GM23338 (cell line): ENCODE data around the gene PAFAH2. TPM values are rescaled to one million over a fixed set of nuclear protein-coding genes. Genes with fewer than 3 reads are reported as not detected.

Experiments used
- ATAC-seq: fragments of 200-7000 bp; cut with Tn5 transposase; 3 replicates; pipeline ENCODE4 v1.9.1; 2020
- DNase-seq: peaks from one replicate; pipeline ENCODE4 v3.0.0-alpha.2; 2015; ENCODE audit warnings: low spot score
- H2AFZ ChIP-seq: fragments of 200-600 bp; sonication (generic); 2 replicates; pipeline ENCODE4 v1.8.0; 2016; ENCODE audit warnings: antibody characterized with exemption, mild to moderate bottlenecking, moderate library complexity
- H3F3A ChIP-seq: fragments of 200-600 bp; sonication (generic); replicated peaks from 2 replicates; pipeline ENCODE4 v1.8.0; 2017; ENCODE audit warnings: antibody characterized with exemption, mixed run types, low read depth
- H3K27ac ChIP-seq: fragments of 200-600 bp; sonication (generic); 2 replicates; pipeline ENCODE4 v1.6.1; 2016; ENCODE audit warnings: low read depth
- H3K27me3 ChIP-seq: fragments of 200-600 bp; sonication (generic); 2 replicates; pipeline ENCODE4 v1.8.0; 2016; ENCODE audit warnings: mild to moderate bottlenecking, mixed run types, moderate library complexity; ENCODE audit not compliant: insufficient read depth
- H3K36me3 ChIP-seq: fragments of 200-600 bp; sonication (generic); 2 replicates; pipeline ENCODE4 v1.8.0; 2016; ENCODE audit warnings: mild to moderate bottlenecking; ENCODE audit not compliant: insufficient read depth
- H3K4me1 ChIP-seq: fragments of 200-600 bp; sonication (generic); 2 replicates; pipeline ENCODE4 v1.8.0; 2016; ENCODE audit warnings: mild to moderate bottlenecking, moderate library complexity; ENCODE audit not compliant: insufficient read depth
- H3K4me2 ChIP-seq: fragments of 200-600 bp; sonication (generic); 2 replicates; pipeline ENCODE4 v1.7.1; 2017; ENCODE audit warnings: mixed run types
- H3K4me3 ChIP-seq: fragments of 200-600 bp; sonication (generic); 2 replicates; pipeline ENCODE4 v1.6.1; 2016; ENCODE audit warnings: mixed run types
- H3K79me2 ChIP-seq: fragments of 200-600 bp; sonication (generic); replicated peaks from 2 replicates; pipeline ENCODE4 v1.8.0; 2017; ENCODE audit warnings: mild to moderate bottlenecking; ENCODE audit not compliant: insufficient read depth
- H3K9me2 ChIP-seq: fragments of 200-600 bp; sonication (generic); 2 replicates; pipeline ENCODE4 v1.8.0; 2017; ENCODE audit not compliant: insufficient read depth
- H4K20me1 ChIP-seq: fragments of 200-600 bp; sonication (generic); replicated peaks from 2 replicates; pipeline ENCODE4 v1.8.0; 2017; ENCODE audit warnings: mild to moderate bottlenecking; ENCODE audit not compliant: insufficient read depth
- H3K27ac Mint-ChIP-seq: 2 replicates; pipeline ENCODE4 v1.8.0; 2020; ENCODE audit warnings: inconsistent platforms, mild to moderate bottlenecking, moderate library complexity, mixed read lengths
- H3K27me3 Mint-ChIP-seq: 3 replicates; pipeline ENCODE4 v1.8.0; 2022; ENCODE audit warnings: low read depth, mild to moderate bottlenecking, moderate library complexity, mixed read lengths, inconsistent platforms; ENCODE audit not compliant: insufficient read depth, poor library complexity
- H3K36me3 Mint-ChIP-seq: 3 replicates; pipeline ENCODE4 v1.8.0; 2021; ENCODE audit warnings: low read depth, mild to moderate bottlenecking, inconsistent platforms, moderate library complexity, mixed read lengths
- H3K4me1 Mint-ChIP-seq: 3 replicates; pipeline ENCODE4 v1.8.0; 2020; ENCODE audit warnings: mild to moderate bottlenecking, inconsistent platforms, mixed read lengths
- H3K4me3 Mint-ChIP-seq: 3 replicates; pipeline ENCODE4 v1.8.0; 2021; ENCODE audit warnings: moderate library complexity, mild to moderate bottlenecking, inconsistent platforms, mixed read lengths
- H3K9me3 Mint-ChIP-seq: 3 replicates; pipeline ENCODE4 v1.8.0; 2020; ENCODE audit warnings: moderate library complexity, mild to moderate bottlenecking, inconsistent platforms, mixed read lengths
- CREB1 ChIP-seq: fragments of 250-450 bp; sonication (Bioruptor Pico); IDR thresholded peaks from 2 replicates; pipeline ENCODE4 v1.5.0; 2020; ENCODE audit warnings: low read depth, mild to moderate bottlenecking, moderate library complexity
- CTCF ChIP-seq, 2 experiments: fragments of 200-600 bp in 1 of 2; sonication (generic) in 1 of 2; conservative IDR thresholded peaks; 2 replicates each; pipeline versions ENCODE4 v1.5.1 to v1.6.1; 2016 to 2017; ENCODE audit warnings: antibody characterized with exemption in 2 of 2, low read depth in 2 of 2, mild to moderate bottlenecking in 2 of 2, moderate library complexity in 1 of 2
- ETS1 ChIP-seq: IDR thresholded peaks from 2 replicates; pipeline ENCODE4 v1.6.1; 2016; ENCODE audit warnings: antibody characterized with exemption
- EZH2phosphoT487 ChIP-seq: fragments of 200-600 bp; sonication (generic); IDR thresholded peaks from one replicate; pipeline ENCODE4 v1.8.1; 2018; ENCODE audit warnings: antibody characterized with exemption; ENCODE audit not compliant: unreplicated experiment
- JUNB ChIP-seq: IDR thresholded peaks from one replicate; pipeline ENCODE4 v1.6.1; 2016; ENCODE audit warnings: antibody characterized with exemption; ENCODE audit not compliant: unreplicated experiment
- NANOG ChIP-seq: IDR thresholded peaks from 2 replicates; pipeline ENCODE4 v1.6.1; 2016; ENCODE audit warnings: antibody characterized with exemption, borderline replicate concordance
- POLR2AphosphoS5 ChIP-seq: IDR thresholded peaks from 2 replicates; pipeline ENCODE4 v1.6.1; 2016; ENCODE audit warnings: antibody characterized with exemption, low read depth
- REST ChIP-seq: IDR thresholded peaks from one replicate; pipeline ENCODE4 v1.6.1; 2018; ENCODE audit warnings: antibody characterized with exemption; ENCODE audit not compliant: unreplicated experiment
- ZNF114 ChIP-seq: fragments of 250-450 bp; sonication (Bioruptor Pico); IDR thresholded peaks from 2 replicates; pipeline ENCODE4 v1.5.0; 2020; ENCODE audit warnings: mild to moderate bottlenecking, moderate library complexity
- ZNF331 ChIP-seq: fragments of 250-450 bp; sonication (Bioruptor Pico); IDR thresholded peaks from 2 replicates; pipeline ENCODE4 v1.5.0; 2020; ENCODE audit warnings: low read depth, mild to moderate bottlenecking, moderate library complexity
- ZNF462 ChIP-seq: fragments of 250-450 bp; sonication (Bioruptor Pico); IDR thresholded peaks from 2 replicates; pipeline ENCODE4 v1.5.0; 2020; ENCODE audit warnings: mild to moderate bottlenecking, moderate library complexity
- polyA plus RNA-seq: library from polyadenylated mRNA; unstranded; fragments of >200 nt; fragmentation: Nextera tagmentation; extraction: Ambion mirVana; gene quantifications from 2 replicates; pipeline ENCODE4 v1.2.1, GENCODE V29; 2016
- total RNA-seq: library from RNA; depleted of rRNA; stranded (reverse); fragments of >200 nt; shearing (Covaris generic); gene quantifications from 2 replicates; pipeline ENCODE4 v1.2.3, GENCODE V29; 2014

PAFAH2 gene
- total and polyA plus RNA-seq, 2 experiments from 2014 or later: 5.7 to 10.3 TPM

GRCh38 chr1:25994402-25995150 lies 3.3 kb downstream of the PAFAH2 start:
- Histone ChIP-seq H3K4me3 (no peak overlapping the region), H2AFZ (no peak overlapping the region), H3K27me3 (no peaks in the 10 kb centered on the region), H3K4me1 (peaks cover 14% of the 10 kb centered on the region), H3K27ac (no peak overlapping the region), H4K20me1 (no peaks in the 10 kb centered on the region), H3K79me2 (no peaks in the 10 kb centered on the region), H3K4me2 (no peak overlapping the region), H3F3A (no peaks in the 10 kb centered on the region), H3K36me3 (no peaks in the 10 kb centered on the region), H3K9me2 (no peaks in the 10 kb centered on the region)
- no peak for TF ChIP-seq ZNF462 (CRISPR knock-in tag)
- no peak for TF ChIP-seq NANOG
- TF ChIP-seq CREB1 (CRISPR knock-in tag): no peak
- TF ChIP-seq EZH2phosphoT487: no peak
- no peak for TF ChIP-seq CTCF (conservative IDR thresholded peaks at IDR 0.05; ENCODE audit: low read depth in 2 of 2)
- no peak for TF ChIP-seq REST
- no peak for TF ChIP-seq ETS1
- no peak for TF ChIP-seq POLR2AphosphoS5
- no peak for TF ChIP-seq ZNF331
- no peak for TF ChIP-seq ZNF114
- TF ChIP-seq JUNB: no peak
- DNase-seq (no peak), ATAC-seq (no peak)
- Mint-ChIP-seq H3K27me3 (peaks cover 10% of the 10 kb centered on the region), H3K27ac (no peak overlapping the region), H3K4me3 (no peak overlapping the region; the same call in 2 of the 3 replicates), H3K36me3 (no peaks in the 10 kb centered on the region), H3K9me3 (no peaks in the 10 kb centered on the region), H3K4me1 (peaks cover 30% of the 10 kb centered on the region)
